GM23338 (cell line): ENCODE data around the gene ABHD14A. TPM values are rescaled to one million over a fixed set of nuclear protein-coding genes. Genes with fewer than 3 reads are reported as not detected.

Source experiments
- ATAC-seq: fragments of 200-7000 bp; cut with Tn5 transposase; 3 replicates; pipeline ENCODE4 v1.9.1; 2020
- DNase-seq: peaks from one replicate; pipeline ENCODE4 v3.0.0-alpha.2; 2015; ENCODE audit warnings: low spot score
- H2AFZ ChIP-seq: fragments of 200-600 bp; sonication (generic); 2 replicates; pipeline ENCODE4 v1.8.0; 2016; ENCODE audit warnings: antibody characterized with exemption, mild to moderate bottlenecking, moderate library complexity
- H3F3A ChIP-seq: fragments of 200-600 bp; sonication (generic); replicated peaks from 2 replicates; pipeline ENCODE4 v1.8.0; 2017; ENCODE audit warnings: antibody characterized with exemption, mixed run types, low read depth
- H3K27ac ChIP-seq: fragments of 200-600 bp; sonication (generic); 2 replicates; pipeline ENCODE4 v1.6.1; 2016; ENCODE audit warnings: low read depth
- H3K27me3 ChIP-seq: fragments of 200-600 bp; sonication (generic); 2 replicates; pipeline ENCODE4 v1.8.0; 2016; ENCODE audit warnings: mild to moderate bottlenecking, mixed run types, moderate library complexity; ENCODE audit not compliant: insufficient read depth
- H3K36me3 ChIP-seq: fragments of 200-600 bp; sonication (generic); 2 replicates; pipeline ENCODE4 v1.8.0; 2016; ENCODE audit warnings: mild to moderate bottlenecking; ENCODE audit not compliant: insufficient read depth
- H3K4me1 ChIP-seq: fragments of 200-600 bp; sonication (generic); 2 replicates; pipeline ENCODE4 v1.8.0; 2016; ENCODE audit warnings: mild to moderate bottlenecking, moderate library complexity; ENCODE audit not compliant: insufficient read depth
- H3K4me2 ChIP-seq: fragments of 200-600 bp; sonication (generic); 2 replicates; pipeline ENCODE4 v1.7.1; 2017; ENCODE audit warnings: mixed run types
- H3K4me3 ChIP-seq: fragments of 200-600 bp; sonication (generic); 2 replicates; pipeline ENCODE4 v1.6.1; 2016; ENCODE audit warnings: mixed run types
- H3K79me2 ChIP-seq: fragments of 200-600 bp; sonication (generic); replicated peaks from 2 replicates; pipeline ENCODE4 v1.8.0; 2017; ENCODE audit warnings: mild to moderate bottlenecking; ENCODE audit not compliant: insufficient read depth
- H3K9me2 ChIP-seq: fragments of 200-600 bp; sonication (generic); 2 replicates; pipeline ENCODE4 v1.8.0; 2017; ENCODE audit not compliant: insufficient read depth
- H4K20me1 ChIP-seq: fragments of 200-600 bp; sonication (generic); replicated peaks from 2 replicates; pipeline ENCODE4 v1.8.0; 2017; ENCODE audit warnings: mild to moderate bottlenecking; ENCODE audit not compliant: insufficient read depth
- H3K27ac Mint-ChIP-seq: 2 replicates; pipeline ENCODE4 v1.8.0; 2020; ENCODE audit warnings: inconsistent platforms, mild to moderate bottlenecking, moderate library complexity, mixed read lengths
- H3K27me3 Mint-ChIP-seq: 3 replicates; pipeline ENCODE4 v1.8.0; 2022; ENCODE audit warnings: low read depth, mild to moderate bottlenecking, moderate library complexity, mixed read lengths, inconsistent platforms; ENCODE audit not compliant: insufficient read depth, poor library complexity
- H3K36me3 Mint-ChIP-seq: 3 replicates; pipeline ENCODE4 v1.8.0; 2021; ENCODE audit warnings: low read depth, mild to moderate bottlenecking, inconsistent platforms, moderate library complexity, mixed read lengths
- H3K4me1 Mint-ChIP-seq: 3 replicates; pipeline ENCODE4 v1.8.0; 2020; ENCODE audit warnings: mild to moderate bottlenecking, inconsistent platforms, mixed read lengths
- H3K4me3 Mint-ChIP-seq: 3 replicates; pipeline ENCODE4 v1.8.0; 2021; ENCODE audit warnings: moderate library complexity, mild to moderate bottlenecking, inconsistent platforms, mixed read lengths
- H3K9me3 Mint-ChIP-seq: 3 replicates; pipeline ENCODE4 v1.8.0; 2020; ENCODE audit warnings: moderate library complexity, mild to moderate bottlenecking, inconsistent platforms, mixed read lengths
- CREB1 ChIP-seq: fragments of 250-450 bp; sonication (Bioruptor Pico); IDR thresholded peaks from 2 replicates; pipeline ENCODE4 v1.5.0; 2020; ENCODE audit warnings: low read depth, mild to moderate bottlenecking, moderate library complexity
- CTCF ChIP-seq, 2 experiments: fragments of 200-600 bp in 1 of 2; sonication (generic) in 1 of 2; conservative IDR thresholded peaks; 2 replicates each; pipeline versions ENCODE4 v1.5.1 to v1.6.1; 2016 to 2017; ENCODE audit warnings: antibody characterized with exemption in 2 of 2, low read depth in 2 of 2, mild to moderate bottlenecking in 2 of 2, moderate library complexity in 1 of 2
- ETS1 ChIP-seq: IDR thresholded peaks from 2 replicates; pipeline ENCODE4 v1.6.1; 2016; ENCODE audit warnings: antibody characterized with exemption
- JUNB ChIP-seq: IDR thresholded peaks from one replicate; pipeline ENCODE4 v1.6.1; 2016; ENCODE audit warnings: antibody characterized with exemption; ENCODE audit not compliant: unreplicated experiment
- NANOG ChIP-seq: IDR thresholded peaks from 2 replicates; pipeline ENCODE4 v1.6.1; 2016; ENCODE audit warnings: antibody characterized with exemption, borderline replicate concordance
- POLR2AphosphoS5 ChIP-seq: IDR thresholded peaks from 2 replicates; pipeline ENCODE4 v1.6.1; 2016; ENCODE audit warnings: antibody characterized with exemption, low read depth
- ZNF462 ChIP-seq: fragments of 250-450 bp; sonication (Bioruptor Pico); IDR thresholded peaks from 2 replicates; pipeline ENCODE4 v1.5.0; 2020; ENCODE audit warnings: mild to moderate bottlenecking, moderate library complexity
- polyA plus RNA-seq: library from polyadenylated mRNA; unstranded; fragments of >200 nt; fragmentation: Nextera tagmentation; extraction: Ambion mirVana; gene quantifications from 2 replicates; pipeline ENCODE4 v1.2.1, GENCODE V29; 2016
- total RNA-seq: library from RNA; depleted of rRNA; stranded (reverse); fragments of >200 nt; shearing (Covaris generic); gene quantifications from 2 replicates; pipeline ENCODE4 v1.2.3, GENCODE V29; 2014

ABHD14A gene
- total and polyA plus RNA-seq, 2 experiments from 2014 or later = 7.8 to 12.7 TPM

GRCh38 chr3:51957520-51958205 is 17.2 kb upstream of the ABHD14A start:
- Histone ChIP-seq H4K20me1 (no peaks in the 10 kb centered on the region; the same call in 1 of the 2 replicates), H3K79me2 (no peaks in the 10 kb centered on the region), H3K27ac (no peak overlapping the region), H3K9me2 (no peaks in the 10 kb centered on the region), H2AFZ (no peak overlapping the region), H3K4me2 (no peak overlapping the region), H3K36me3 (no peaks in the 10 kb centered on the region), H3K4me1 (no peaks in the 10 kb centered on the region; the same call in 1 of the 2 replicates), H3K27me3 (peaks cover 46% of the 10 kb centered on the region), H3K4me3 (no peak overlapping the region), H3F3A (0 out of 2 replicates have a peak, but pooled peaks cover 5% of the 10 kb centered on the region)
- Mint-ChIP-seq H3K4me3 (no peak overlapping the region), H3K9me3 (no peaks in the 10 kb centered on the region), H3K27ac (no peak overlapping the region), H3K4me1 (peaks cover 9% of the 10 kb centered on the region; the same call in 2 of the 3 replicates), H3K36me3 (peaks cover 3% of the 10 kb centered on the region; the same call in 1 of the 3 replicates), H3K27me3 (peaks cover 48% of the 10 kb centered on the region)
- DNase-seq (no peak), ATAC-seq (no peak)
- TF ChIP-seq CREB1 (no peak), NANOG (no peak), ETS1 (no peak), JUNB (no peak), ZNF462 (CRISPR knock-in tag) (no peak), POLR2AphosphoS5 (no peak), CTCF (conservative IDR thresholded peaks at IDR 0.05; ENCODE audit: low read depth in 2 of 2) (peak in 1 of 2 experiments; percentile 24; a peak in 1 of 4 replicates)
